Large intestine (tissue), 3 donors: ENCODE data around the gene RAB11FIP4. TPM values are rescaled to one million over a fixed set of nuclear protein-coding genes. Genes with fewer than 3 reads are reported as not detected.

Experiments
- DNase-seq, 2 donors: peaks; one replicate each; pipeline versions ENCODE4 v3.0.0 to v3.0.0-alpha.2; 2013
- H3K27ac ChIP-seq: one replicate; pipeline ENCODE4 v1.5.1; 2013; ENCODE audit warnings: low read length
- H3K27me3 ChIP-seq: 2 replicates; pipeline ENCODE4 v1.6.1; 2013; ENCODE audit warnings: low read length; ENCODE audit not compliant: control insufficient read depth, insufficient read depth
- H3K36me3 ChIP-seq: 2 replicates; pipeline ENCODE4 v1.6.1; 2013; ENCODE audit warnings: low read length; ENCODE audit not compliant: control insufficient read depth, insufficient read depth
- H3K4me1 ChIP-seq: one replicate; pipeline ENCODE4 v1.6.1; 2013; ENCODE audit warnings: low read length; ENCODE audit not compliant: control insufficient read depth, insufficient read depth
- H3K4me3 ChIP-seq: one replicate; pipeline ENCODE4 v1.5.1; 2013; ENCODE audit warnings: low read length
- H3K9me3 ChIP-seq: one replicate; pipeline ENCODE4 v1.6.1; 2013; ENCODE audit warnings: mild to moderate bottlenecking, low read depth, low read length, moderate library complexity; ENCODE audit not compliant: control insufficient read depth
- WGBS: methylation state at CpG from one replicate; pipeline ENCODE4 v1.1.5; 2013; ENCODE audit warnings: low lambda C conversion rate; ENCODE audit not compliant: insufficient coverage; 5-methylcytosine and 5-hydroxymethylcytosine counted together
- polyA plus RNA-seq: library from polyadenylated mRNA; unstranded; fragments of 120-200 nt; gene quantifications from one replicate; pipeline ENCODE4 v1.2.1, GENCODE V29; 2013

Gene RAB11FIP4
- polyA plus RNA-seq, 1 donor = 18.8 TPM

DNA sequence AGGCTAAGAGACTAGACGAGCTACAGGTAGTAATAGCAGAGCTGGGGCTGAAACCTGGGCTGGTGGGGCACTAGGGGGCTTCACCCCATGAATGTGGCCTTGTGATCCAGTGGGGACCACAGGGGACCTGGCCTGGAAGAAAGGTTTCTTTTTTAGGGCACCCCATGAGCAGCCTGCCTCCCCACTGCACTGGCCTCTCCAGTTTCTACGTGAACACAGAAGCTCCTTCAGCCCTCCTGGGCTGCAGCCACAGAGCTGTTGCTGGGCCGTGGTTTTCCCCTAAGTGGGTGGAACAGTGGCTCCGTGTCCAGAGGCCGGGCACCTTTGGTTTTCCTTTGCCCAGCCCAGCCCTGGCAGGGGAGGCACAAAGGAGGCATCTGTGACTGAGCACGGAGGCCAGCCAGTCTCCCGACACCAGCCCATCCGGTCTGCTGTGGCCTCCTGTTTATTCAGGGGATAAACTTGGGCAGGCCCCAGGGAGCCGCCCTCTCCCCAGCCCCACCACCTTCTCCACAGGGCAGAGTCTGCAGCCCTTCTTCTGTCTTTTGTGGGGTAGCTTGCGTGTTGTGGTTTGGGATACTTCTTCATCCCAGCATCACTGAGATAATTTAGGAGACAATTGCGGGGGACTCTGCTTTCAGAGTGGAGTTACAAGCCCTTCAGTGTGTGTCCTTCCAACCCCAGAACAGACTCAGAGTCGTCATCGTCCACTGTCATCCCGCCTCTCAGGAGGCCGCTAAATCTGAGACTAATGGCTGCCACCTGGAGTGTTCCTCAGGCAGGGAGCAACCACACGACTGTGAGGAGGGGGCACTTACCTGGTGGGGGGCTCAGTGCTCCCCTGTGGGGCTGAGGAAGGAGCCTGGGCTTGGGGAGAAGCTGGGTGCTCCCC is 85.3 kb downstream of the RAB11FIP4 start:
- H3K4me3 ChIP-seq = no peak overlapping the region
- no peaks in the 10 kb centered on the region for H3K36me3 ChIP-seq
- H3K27me3 ChIP-seq = no peaks in the 10 kb centered on the region
- WGBS = no CpG with 5 or more reads among the region's 16 CpGs
- H3K9me3 ChIP-seq = no peaks in the 10 kb centered on the region
- DNase-seq = no peak
- H3K4me1 ChIP-seq = no peaks in the 10 kb centered on the region
- H3K27ac ChIP-seq = no peak overlapping the region

DNA sequence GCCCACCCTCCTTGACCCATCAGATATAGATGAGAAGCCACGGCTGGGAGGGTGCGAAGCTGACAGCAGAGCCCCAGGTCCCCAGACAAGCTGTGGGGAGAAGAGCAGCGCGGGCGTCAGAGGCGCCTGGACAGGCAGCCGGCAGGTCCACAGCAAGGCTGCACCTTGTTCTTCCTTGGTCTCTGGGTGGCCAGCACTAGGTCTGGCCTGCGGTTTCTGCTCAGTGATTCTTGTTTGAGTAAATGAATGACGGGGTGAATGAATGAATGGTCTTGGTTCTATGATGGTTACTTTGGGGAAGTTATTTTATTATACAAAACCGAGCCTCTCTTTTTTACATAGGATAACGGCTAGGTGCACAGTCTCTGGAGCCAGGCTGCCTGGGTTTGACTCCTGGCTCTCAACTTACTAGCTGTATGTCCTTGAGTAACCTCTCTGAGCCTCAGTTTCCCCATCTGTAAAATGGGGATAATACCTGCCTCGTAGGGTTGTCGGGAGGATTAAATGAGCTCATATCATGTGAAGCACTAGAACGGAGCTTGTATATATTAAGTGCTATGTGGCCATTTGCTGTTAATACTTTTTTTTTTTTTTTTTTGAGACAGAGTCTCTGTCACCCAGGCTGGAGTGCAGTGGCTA is 86.1 kb downstream of the RAB11FIP4 start:
- Histone ChIP-seq H3K36me3 (no peaks in the 10 kb centered on the region), H3K27ac (no peak overlapping the region), H3K4me1 (no peaks in the 10 kb centered on the region), H3K4me3 (no peak overlapping the region), H3K27me3 (no peaks in the 10 kb centered on the region), H3K9me3 (no peaks in the 10 kb centered on the region)
- DNase-seq = no peak
- WGBS = no CpG with 5 or more reads among the region's 14 CpGs

DNA sequence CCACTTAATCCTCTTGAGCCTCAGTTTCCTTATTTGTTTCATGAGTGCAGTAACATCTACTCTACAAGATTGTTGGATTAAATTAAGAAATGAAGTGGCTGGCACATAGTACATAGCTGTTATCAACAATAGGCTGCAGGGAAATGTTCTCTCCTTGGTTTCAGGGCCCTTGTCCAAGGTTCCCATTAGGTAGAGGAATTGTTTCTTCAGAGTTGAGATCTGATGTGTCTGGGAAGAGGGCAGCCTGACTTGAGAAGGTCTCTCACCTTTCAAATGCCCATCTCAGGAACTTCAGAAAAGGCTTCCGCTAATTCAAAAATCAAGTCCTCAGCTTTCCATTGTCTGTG is 87.6 kb downstream of the RAB11FIP4 start:
- DNase-seq = no peak
- Histone ChIP-seq H3K36me3 (no peaks in the 10 kb centered on the region), H3K4me3 (no peak overlapping the region), H3K27me3 (no peaks in the 10 kb centered on the region), H3K4me1 (no peaks in the 10 kb centered on the region), H3K27ac (no peak overlapping the region), H3K9me3 (no peaks in the 10 kb centered on the region)
- no CpG with 5 or more reads among the region's 1 CpG for WGBS

DNA sequence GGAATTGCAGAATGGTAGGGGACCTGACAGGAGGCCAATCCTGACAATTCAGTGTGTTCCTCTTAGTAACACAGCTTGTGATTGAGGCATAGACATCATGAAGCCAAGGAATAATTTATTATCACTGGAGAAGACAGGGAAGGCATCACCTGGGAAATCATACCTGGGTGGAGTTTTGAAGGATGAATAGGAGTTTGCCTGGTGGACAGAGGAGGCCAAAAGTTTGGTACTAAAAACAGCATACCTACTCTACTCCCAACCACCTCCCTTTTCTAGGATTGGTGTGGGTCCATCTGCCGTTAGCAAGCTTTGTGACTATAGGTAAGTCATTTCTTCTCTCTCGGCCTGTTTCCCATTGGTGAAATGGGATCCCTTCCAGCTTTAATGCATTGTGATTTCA is 88.0 kb downstream of the RAB11FIP4 start:
- no CpG with 5 or more reads among the region's 2 CpGs for WGBS
- H3K36me3 ChIP-seq = no peaks in the 10 kb centered on the region
- no peak overlapping the region for H3K4me3 ChIP-seq
- DNase-seq = no peak
- no peaks in the 10 kb centered on the region for H3K9me3 ChIP-seq
- H3K27ac ChIP-seq = no peak overlapping the region
- no peaks in the 10 kb centered on the region for H3K27me3 ChIP-seq
- no peaks in the 10 kb centered on the region for H3K4me1 ChIP-seq

GRCh38 chr17:31480067-31480466 is 88.6 kb downstream of the RAB11FIP4 start:
- no peak overlapping the region for H3K4me3 ChIP-seq
- DNase-seq = no peak
- H3K4me1 ChIP-seq = no peaks in the 10 kb centered on the region
- no peaks in the 10 kb centered on the region for H3K9me3 ChIP-seq
- no peaks in the 10 kb centered on the region for H3K36me3 ChIP-seq
- WGBS = 80% methylated on average over 1 of the region's 6 CpGs
- H3K27me3 ChIP-seq = no peaks in the 10 kb centered on the region
- H3K27ac ChIP-seq = no peak overlapping the region

- Histone ChIP-seq H3K4me3 (no peak overlapping the region), H3K9me3 (no peaks in the 10 kb centered on the region), H3K27ac (no peak overlapping the region), H3K27me3 (no peaks in the 10 kb centered on the region), H3K36me3 (no peaks in the 10 kb centered on the region), H3K4me1 (no peaks in the 10 kb centered on the region)
- no peak for DNase-seq
- no CpG with 5 or more reads among the region's 8 CpGs for WGBS
Measured at GRCh38 chr17:31480904-31481782, 89.7 kb downstream of the RAB11FIP4 start.

- peaks cover 3% of the 10 kb centered on the region for H3K27me3 ChIP-seq
- no peak overlapping the region for H3K4me3 ChIP-seq
- no peak overlapping the region for H3K27ac ChIP-seq
- DNase-seq = no peak
- H3K4me1 ChIP-seq = peaks cover 4% of the 10 kb centered on the region
- WGBS = no CpG with 5 or more reads among the region's 4 CpGs
- no peaks in the 10 kb centered on the region for H3K9me3 ChIP-seq
- no peaks in the 10 kb centered on the region for H3K36me3 ChIP-seq
Measured at GRCh38 chr17:31481783-31482081, 90.3 kb downstream of the RAB11FIP4 start.

- Histone ChIP-seq H3K4me3 (no peak overlapping the region), H3K27me3 (peaks cover 27% of the 10 kb centered on the region), H3K4me1 (peaks cover 12% of the 10 kb centered on the region), H3K9me3 (no peaks in the 10 kb centered on the region), H3K36me3 (no peaks in the 10 kb centered on the region), H3K27ac (no peak overlapping the region)
- DNase-seq = no peak
- no CpG with 5 or more reads among the region's 4 CpGs for WGBS
Measured at GRCh38 chr17:31484821-31485220, 93.3 kb downstream of the RAB11FIP4 start.

- Histone ChIP-seq H3K9me3 (no peaks in the 10 kb centered on the region), H3K4me1 (peaks cover 27% of the 10 kb centered on the region), H3K27ac (peak overlapping the region; percentile 73), H3K27me3 (peaks cover 30% of the 10 kb centered on the region), H3K36me3 (no peaks in the 10 kb centered on the region), H3K4me3 (no peak overlapping the region)
- DNase-seq = peak in 1 of 2 donors; percentile 22
- WGBS = no CpG with 5 or more reads among the region's 9 CpGs
Measured at GRCh38 chr17:31486351-31487062, 95.0 kb downstream of the RAB11FIP4 start.
